Retinal pigment epithelial cell (primary cell): ENCODE measurements around the gene C1QTNF9.

Experiments used
- DNase-seq: peaks from one replicate; pipeline ENCODE4 v3.0.0-alpha.2; 2010; ENCODE audit warnings: low read depth
- H3K4me3 ChIP-seq: 2 replicates; pipeline ENCODE4 v1.5.1; 2011; ENCODE audit warnings: mild to moderate bottlenecking, low read length, control low read depth, moderate library complexity
- CTCF ChIP-seq: conservative IDR thresholded peaks from 2 replicates; pipeline ENCODE4 v1.5.1; 2011; ENCODE audit warnings: low read depth, low read length, control low read depth, inconsistent platforms

Gene C1QTNF9

GRCh38 chr13:24281188-24282008 lies 28.0 kb upstream of the C1QTNF9 start:
- no peak for DNase-seq
- no peak overlapping the region for H3K4me3 ChIP-seq
- no peak for TF ChIP-seq CTCF

- DNase-seq, result no peak
- TF ChIP-seq CTCF, result no peak
- no peak overlapping the region for H3K4me3 ChIP-seq
These were observed 27.1 kb upstream of the C1QTNF9 start for GRCh38 chr13:24282256-24282655.

GRCh38 chr13:24284889-24285565 lies 24.4 kb upstream of the C1QTNF9 start:
- TF ChIP-seq CTCF, result no peak
- no peak overlapping the region for H3K4me3 ChIP-seq
- no peak for DNase-seq

GRCh38 chr13:24286624-24287023 lies 22.8 kb upstream of the C1QTNF9 start:
- no peak overlapping the region for H3K4me3 ChIP-seq
- TF ChIP-seq CTCF, result no peak
- no peak for DNase-seq

- DNase-seq, result no peak
- no peak overlapping the region for H3K4me3 ChIP-seq
- no peak for TF ChIP-seq CTCF
These were observed 21.6 kb upstream of the C1QTNF9 start for GRCh38 chr13:24287748-24288287.

GRCh38 chr13:24288870-24289269 lies 20.5 kb upstream of the C1QTNF9 start:
- no peak for DNase-seq

More at GRCh38 chr13:24288870-24289269, 20.5 kb upstream of the C1QTNF9 start:
- no peak for TF ChIP-seq CTCF
- H3K4me3 ChIP-seq, result no peak overlapping the region
